ENCODE measurements around the gene P4HA2.

GRCh38 chr5:132218321-132218720 lies 9.3 kb downstream of the P4HA2 start:
- TF ChIP-seq EZH2phosphoT487 (IDR thresholded peaks at IDR 0.05; ENCODE audit: borderline replicate concordance, low read depth, low read length) (no peak), CTCF (conservative IDR thresholded peaks at IDR 0.05; ENCODE audit: low read length) (no peak)
